HG03175 (cell line): Measurements from ENCODE around the gene CLK2.
A peak's percentile ranks its signal among the peaks of the same experiment; 100 is the strongest.
"Not testable (repeated sequence)": the region's sequence is repeated elsewhere in the genome, so short reads cannot be mapped to it uniquely, and the experiment has no call there.

ENCODE experiments used
- ATAC-seq: cut with Tn5 transposase; IDR thresholded peaks from one replicate; pipeline ENCODE4 v1.9.1; 2021; ENCODE audit warnings: mild to moderate bottlenecking, moderate library complexity; ENCODE audit not compliant: unreplicated experiment

The CLK2 gene

DNA sequence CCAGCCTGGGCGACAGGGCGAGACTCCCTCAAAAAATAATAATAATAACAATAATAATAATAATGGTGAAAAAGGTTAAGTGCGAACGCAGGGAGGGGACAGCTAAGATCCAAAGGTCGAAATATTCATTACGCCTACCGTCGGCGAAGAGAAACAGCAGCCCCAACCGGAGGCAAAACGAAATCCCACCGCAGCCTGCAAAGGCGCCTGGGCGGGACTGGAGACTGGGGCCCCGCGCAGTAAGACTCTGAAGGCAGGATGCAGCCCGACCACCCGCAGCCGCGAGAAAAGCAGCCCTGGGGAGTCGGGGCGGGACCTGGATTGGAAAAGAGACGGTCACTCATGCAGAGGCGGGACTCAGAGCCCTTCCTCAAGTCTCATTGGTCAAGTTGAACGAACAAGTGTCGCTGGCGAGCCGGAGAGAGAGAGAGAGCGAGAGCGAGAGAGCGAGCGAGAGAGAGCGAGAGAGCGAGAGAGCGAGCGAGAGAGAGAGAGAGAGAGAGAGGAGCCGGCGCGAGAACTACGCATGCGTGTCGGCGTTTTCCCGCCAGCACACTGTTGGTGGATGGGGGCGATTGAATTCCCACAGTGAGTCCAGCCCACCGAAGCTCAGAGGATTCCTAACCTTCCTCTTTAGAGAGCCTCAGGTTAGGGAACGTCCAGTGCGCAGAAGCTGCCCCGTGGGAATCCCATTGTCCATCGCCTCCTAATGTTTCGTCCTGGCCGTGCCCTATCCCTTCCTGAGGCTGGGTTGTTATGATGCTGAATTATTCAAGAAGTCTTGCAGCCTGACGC lies 28.7 kb downstream of the CLK2 start:
- ATAC-seq, result peak; percentile 94

- no peak for ATAC-seq
Measured at GRCh38 chr1:155242805-155243358, 30.4 kb downstream of the CLK2 start.

- ATAC-seq, result no peak
Measured at GRCh38 chr1:155241841-155242264, 31.5 kb downstream of the CLK2 start.

DNA sequence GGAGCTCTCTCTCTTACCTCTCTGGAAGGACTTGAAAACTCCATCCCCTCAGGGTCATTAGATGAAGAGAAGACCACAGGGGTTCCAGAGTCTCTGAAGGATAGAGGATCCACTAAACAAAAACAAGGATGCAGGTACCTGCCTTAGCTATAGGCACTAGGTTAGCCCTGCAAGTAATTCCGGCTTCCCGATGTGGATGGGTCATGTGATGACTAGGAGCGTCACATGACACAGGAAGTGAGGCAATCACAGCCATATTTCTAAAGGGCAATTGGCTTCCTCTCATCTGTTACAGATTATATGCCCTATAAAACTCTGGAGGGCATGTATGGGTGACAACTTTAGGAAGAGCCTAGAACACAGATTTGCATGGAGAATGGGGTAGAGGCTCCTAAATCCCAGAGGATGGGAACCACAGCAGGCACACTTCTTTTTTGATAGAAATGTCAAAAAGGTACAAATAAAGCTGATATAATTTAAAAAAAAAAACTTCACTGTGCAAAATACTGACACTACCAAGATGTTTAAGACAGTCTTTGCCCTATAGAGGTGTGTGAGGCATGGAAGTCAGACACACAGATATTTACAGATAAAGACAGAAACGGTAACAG lies 32.1 kb downstream of the CLK2 start:
- no peak for ATAC-seq

GRCh38 chr1:155236451-155236850 lies 36.9 kb downstream of the CLK2 start:
- ATAC-seq, result no peak

GRCh38 chr1:155235375-155235774 lies 37.9 kb downstream of the CLK2 start:
- ATAC-seq, result not testable (repeated sequence)

DNA sequence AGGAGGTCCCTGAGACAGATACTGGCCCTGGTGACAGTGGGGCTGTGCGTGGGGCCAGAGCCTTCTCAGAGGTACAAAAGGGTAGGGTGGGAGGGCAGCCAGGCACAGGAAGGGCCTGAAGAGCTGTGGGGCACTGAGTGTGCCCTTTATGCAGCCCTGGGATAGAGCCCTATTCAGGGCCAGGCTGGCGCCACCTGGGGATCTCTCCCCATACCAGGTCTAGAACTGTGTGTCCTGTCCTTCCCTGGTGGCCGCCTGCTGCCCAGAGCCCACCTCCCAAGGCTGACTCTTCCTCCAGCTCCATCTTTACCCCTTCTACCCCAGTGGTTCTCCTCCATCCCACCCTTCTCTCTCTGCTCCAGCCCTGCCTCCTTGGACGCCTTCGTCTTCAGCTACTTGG lies 39.8 kb downstream of the CLK2 start:
- not testable (repeated sequence) for ATAC-seq

- ATAC-seq, result not testable (repeated sequence)
Measured at GRCh38 chr1:155232001-155232978, 41.0 kb downstream of the CLK2 start.

DNA sequence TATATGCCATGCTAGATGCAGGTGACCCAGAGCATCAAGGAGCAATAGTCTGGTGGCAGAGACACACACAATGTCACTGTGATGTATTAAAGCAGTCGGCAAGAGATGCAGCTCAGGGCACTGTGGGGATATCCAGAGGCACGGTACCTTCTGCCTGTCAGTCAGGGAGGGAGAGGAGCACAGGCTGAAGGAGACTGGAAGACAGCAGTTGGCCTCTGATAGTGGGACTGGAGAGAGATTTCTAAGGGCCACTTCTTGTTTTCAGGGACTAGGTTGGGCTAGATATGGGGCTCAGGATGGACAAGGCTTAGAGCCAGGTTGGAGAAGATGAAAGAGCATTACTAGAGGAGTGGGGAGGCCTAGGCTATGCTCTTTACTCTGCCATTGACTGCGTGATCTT lies 42.0 kb downstream of the CLK2 start:
- ATAC-seq, result not testable (repeated sequence)

DNA sequence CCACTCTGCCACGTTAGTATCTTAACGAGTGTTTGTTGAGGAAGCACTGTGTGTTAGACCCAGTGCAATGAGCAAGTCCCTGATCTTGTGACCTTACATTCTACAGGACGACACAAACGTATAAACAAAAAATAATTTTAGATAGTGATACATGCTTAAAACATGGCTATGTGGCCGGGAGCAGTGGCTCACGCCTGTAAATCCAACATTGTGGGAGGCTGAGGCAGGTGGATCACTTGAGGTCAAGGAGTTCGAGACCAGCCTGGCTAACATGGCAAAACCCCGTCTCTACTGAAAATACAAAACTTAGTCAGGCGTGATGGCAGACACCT lies 45.2 kb downstream of the CLK2 start:
- no peak for ATAC-seq

DNA sequence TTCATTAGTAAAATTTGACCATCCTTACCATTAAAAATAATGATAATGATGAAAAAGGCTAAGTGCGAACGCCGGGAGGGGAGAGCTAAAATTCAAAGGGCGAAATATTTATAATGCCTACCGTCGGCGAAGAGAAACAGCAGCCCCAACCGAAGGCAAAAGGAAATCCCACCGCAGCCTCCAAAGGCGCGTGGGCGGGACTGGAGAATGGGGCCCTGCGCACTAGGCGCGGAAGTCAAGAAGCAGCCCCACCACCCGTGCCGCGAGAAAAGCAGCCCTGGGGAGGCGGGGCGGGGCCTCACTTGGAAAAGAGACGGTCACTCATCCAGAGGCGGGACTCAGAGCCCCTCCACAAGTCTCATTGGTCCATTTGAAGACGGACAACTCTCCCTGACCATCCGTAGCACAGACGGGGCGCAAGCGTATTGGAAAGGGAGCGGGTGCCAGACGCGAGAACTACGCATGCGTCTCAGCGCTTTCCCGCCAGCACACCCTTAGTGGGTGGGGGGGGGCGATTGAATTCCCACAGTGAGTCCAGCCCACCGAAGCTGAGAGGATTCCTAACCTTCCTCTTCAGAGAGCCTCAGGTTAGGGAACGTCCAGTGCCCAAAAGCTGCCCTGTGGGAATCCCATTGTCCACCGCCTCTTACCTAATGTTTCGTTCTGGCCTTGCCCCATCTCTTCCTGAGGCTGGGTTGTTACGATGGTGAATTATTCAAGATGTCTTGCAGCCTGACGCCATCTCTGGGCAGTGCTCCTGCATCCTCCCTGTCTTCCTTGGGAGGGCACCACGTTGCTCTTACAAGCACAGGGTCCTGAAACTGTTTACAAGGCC lies 45.8 kb downstream of the CLK2 start:
- peak; percentile 90 for ATAC-seq

DNA sequence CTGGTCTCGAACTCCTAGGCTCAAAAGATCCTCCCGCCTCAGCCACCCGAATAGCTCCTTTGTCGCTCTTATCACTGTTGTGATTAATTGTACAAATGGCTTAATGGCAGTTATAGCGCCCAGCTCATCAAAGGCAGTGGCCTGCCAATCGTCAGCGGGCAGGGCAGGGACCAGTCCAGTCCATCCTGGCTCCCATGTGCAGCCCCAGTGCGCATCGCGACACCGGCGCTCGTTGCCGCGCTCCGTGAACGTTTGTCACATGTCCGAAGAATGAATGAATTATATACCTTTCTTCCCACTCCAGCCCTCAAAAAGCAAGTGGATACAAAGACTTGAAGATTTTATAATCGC lies 46.4 kb downstream of the CLK2 start:
- ATAC-seq, result no peak

GRCh38 chr1:155226188-155226909 lies 47.0 kb downstream of the CLK2 start:
- ATAC-seq, result peak; percentile 45

GRCh38 chr1:155225404-155225759 lies 47.9 kb downstream of the CLK2 start:
- ATAC-seq, result not testable (repeated sequence)

DNA sequence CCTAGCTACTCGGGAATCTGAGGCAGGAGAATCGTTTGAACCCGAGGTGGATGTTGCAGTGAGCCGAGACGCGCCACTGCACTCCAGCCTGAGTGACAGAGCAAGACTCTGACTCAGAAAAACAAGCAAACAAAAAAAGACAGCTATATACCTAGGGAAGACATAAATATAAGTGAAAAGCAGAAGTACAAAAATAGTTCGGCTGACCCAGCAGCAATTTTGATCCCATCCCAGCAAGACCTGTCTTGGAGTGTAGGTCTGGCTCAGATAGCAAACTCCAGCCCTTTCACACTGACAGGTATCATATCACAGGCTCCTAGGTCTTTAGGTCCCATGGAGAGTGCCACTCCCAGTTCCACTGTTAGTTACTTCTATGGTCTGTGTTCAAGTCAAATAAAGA lies 50.3 kb downstream of the CLK2 start:
- ATAC-seq, result no peak

DNA sequence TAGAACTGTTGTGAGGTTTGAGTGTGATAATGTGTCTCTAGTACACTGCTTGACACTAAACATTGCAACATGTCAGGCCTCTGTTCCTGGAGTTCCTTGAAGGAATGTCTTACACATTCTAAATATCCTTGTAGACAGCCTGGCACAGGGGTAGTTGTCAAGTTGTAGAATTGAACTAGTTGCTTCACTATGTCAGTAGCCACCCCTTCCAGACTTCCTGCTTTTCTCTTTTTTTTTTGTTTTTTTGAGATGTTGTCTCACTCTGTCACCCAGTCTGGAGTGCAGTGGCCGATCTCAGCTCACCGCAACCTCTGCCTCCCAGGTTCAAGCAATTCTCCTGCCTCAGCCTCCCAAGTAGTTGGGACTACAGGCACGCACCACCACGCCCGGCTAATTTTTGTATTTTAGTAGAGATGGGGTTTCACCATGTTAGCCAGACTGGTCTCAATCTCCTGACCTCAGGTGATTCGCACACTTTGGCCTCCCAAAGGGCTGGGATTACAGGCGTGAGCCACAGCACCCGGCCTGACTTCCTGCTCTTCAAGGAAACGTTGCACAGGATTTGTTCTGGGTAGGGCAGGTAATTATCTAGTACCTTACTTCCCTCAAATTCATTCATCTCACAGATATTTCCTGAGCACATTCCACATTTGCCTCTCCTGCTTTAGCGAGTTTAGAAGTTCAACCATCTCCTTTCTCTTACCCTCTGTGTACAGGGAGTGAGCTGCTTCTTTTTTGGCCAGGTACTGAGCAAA lies 52.9 kb downstream of the CLK2 start:
- not testable (repeated sequence) for ATAC-seq

GRCh38 chr1:155219592-155220031 lies 53.7 kb downstream of the CLK2 start:
- ATAC-seq, result no peak

DNA sequence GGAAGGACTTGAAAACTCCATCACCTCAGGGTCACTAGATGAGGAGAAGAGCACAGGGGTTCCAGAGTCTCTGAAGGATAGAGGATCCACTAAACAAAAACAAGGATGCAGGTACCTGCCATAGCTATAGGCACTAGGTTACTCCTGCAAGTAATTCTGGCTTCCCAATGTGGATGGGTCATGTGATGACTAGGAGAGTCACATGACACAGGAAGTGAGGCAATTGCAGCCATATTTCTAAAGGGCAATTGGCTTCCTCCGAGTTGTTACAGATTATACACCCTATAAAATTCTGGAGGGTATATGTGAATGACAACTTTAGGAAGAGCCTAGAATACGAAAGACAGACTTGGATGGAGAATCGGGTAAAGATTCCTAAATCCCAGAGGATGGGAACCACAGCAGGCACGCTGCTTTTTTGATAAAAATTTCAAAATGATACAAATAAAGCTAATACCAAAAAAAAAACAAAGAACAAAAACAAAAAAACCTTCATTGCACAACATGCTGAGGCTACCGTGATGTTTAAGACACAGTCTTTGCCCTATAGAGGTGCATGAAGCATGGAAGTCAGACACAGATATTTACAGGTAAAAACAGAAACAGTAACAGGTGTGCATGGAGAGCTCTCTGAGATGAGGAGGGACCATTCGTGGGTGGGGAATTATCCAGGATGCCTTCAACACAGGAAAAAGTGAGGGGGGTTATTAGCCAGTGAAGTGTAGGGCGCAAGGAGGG lies 54.3 kb downstream of the CLK2 start:
- ATAC-seq, result no peak
